T-helper 9 cell (primary cell): ENCODE measurements around the gene PLPP4.

Experiments
- DNase-seq: peaks from one replicate; pipeline ENCODE4 v3.0.0-alpha.2; 2020

PLPP4 gene

DNA sequence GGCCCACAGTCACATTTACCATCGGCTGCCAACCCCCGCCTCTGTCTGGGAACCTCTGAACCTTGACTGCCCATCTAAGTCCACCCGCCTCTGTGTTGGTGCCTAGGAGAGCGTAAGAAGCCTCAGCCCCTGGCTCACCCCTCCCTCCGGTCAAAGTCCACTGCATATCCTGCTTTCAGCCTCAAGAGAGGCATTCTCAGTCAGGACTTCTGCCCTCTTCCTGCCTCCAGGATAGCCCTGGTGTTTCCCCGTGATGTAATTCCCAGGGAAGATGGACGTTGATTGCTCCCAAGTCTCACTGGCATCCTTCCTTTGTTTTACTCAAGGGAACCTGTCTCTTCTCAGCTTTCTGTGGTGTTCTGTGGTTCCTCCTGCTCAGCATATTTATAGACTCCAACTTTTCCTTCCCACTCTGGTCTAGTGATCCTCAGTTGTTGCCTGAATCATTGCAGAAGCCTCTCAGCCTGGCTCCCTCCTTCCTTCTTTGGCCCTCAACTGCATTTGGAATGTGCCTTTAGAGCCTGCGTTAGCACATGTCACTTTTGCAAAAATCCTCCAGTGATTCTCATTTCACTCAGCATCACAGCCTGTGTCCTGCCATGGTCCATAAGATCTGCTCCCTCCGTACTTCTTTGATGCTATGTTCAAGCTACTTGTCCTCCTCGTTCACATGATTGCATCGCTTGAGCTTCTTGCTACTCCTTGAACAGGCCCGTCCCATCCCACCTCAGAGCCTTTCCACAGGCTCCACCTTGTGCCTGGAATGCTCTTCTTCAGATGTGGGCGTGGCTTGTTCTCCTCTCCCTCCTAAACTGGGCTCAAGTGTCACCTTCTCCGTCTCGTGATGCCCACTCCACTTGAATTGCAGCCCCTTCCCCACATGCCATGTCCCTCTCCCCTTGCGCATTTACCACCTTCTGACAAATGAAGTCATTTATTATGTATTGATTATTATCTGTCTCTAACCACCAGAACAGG, 124.2 kb downstream of the PLPP4 start:
- no peak for DNase-seq

DNA sequence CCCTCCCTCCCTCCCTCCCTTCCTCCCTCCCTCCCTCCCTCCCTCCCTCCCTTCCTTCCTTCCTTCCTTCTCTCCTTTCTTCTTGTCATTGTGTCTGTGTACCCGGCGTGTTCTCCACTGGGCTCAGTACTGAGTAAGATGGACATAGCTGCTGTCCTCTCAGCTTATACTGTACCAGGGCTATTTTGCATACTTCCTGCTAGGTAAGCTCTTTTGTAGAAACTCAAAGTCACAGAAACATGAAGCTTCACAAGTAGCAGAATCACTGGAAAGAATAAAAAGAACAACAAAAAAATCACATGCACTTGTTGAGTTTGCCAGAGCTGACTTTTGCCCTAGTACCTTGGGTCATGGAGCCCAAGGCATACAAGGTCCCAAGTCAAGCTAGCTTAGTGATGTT, 125.7 kb downstream of the PLPP4 start:
- DNase-seq, result no peak

DNA sequence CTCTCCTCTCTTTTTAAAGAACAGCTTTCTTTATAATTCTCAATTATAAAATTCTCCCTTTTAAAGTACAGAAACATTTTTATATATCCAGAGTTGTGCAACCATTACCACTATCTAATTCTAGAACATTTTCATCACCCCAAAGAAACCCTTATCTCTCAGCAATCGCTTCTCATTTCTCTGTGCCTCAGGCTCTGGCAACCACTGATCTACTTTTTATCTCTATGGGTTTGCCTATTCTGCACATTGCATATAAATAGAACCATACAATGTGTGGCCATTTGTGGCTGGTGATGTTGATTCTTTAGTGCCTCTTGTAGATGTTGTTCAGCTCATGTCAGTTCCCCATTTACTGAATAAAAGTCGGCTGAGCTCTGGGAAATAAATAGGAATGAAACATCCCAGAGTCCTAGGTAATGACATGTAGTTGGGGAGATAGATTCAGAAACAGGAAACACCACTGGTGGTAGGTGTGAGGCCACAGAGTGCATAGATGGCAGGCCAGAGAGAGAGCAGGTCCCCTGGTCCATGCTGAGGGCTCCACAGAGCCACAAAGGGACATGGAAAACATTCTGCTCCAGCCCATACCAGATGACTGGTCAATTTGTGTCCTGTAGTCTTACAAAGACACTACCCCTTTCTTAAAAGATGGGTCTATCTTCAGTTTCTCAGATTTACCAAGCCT, 126.5 kb downstream of the PLPP4 start:
- no peak for DNase-seq

DNA sequence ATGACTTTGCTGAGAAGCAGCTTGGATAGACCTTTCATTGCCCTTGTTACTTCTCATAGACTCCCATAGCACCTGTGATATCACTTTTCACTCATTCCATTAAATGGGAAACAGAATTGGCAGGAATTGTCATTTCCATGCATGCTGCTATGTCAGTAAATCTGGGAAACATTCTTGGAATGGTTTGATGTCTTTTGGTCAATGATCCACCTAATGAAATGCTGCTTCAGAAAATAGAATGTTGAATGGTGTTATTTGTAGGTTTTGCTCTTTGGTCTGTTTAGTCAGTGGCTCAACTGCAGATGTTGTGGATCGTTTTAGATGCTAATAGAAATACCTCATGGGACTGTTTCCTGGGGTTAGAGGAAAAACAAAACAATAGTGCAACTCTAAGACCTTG, 127.8 kb downstream of the PLPP4 start:
- no peak for DNase-seq

DNA sequence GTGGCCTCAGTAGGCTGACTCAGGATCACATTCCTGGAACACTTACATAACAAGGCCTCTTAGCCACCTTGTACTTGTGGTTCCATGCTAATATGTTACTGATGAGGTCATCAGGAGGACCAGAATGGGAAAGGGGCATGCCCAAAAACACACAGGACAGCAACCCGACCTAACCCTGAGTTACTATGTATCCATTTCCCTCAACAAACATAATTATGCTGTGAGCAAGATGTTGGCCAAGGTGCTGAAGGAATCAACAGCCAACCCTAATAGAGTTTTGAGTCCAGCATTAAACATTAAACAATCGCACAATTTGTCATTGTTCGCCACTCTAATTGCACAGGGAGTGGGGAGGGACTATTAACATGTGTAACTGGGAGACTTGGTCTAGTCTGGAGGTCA, 129.4 kb downstream of the PLPP4 start:
- no peak for DNase-seq

DNA sequence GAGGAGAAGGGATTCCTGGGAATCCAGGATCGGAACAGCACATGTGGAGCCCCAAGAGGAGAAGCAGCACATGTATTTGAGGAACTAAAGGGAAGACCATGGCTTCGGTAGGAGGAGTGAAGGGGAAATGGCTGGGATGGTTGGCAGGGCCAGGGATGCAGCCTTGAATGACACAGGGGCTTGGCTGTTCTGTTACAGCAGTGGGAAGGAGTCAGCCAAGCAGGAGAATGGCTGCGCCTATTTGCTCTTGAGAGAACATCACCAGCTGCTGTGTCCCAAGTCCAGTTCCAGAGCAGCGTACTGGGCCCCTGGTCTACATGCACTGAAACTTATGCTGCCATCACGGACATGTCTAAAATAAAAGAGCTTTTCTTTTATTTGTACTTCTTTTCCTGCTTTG, 130.0 kb downstream of the PLPP4 start:
- DNase-seq, result no peak

DNA sequence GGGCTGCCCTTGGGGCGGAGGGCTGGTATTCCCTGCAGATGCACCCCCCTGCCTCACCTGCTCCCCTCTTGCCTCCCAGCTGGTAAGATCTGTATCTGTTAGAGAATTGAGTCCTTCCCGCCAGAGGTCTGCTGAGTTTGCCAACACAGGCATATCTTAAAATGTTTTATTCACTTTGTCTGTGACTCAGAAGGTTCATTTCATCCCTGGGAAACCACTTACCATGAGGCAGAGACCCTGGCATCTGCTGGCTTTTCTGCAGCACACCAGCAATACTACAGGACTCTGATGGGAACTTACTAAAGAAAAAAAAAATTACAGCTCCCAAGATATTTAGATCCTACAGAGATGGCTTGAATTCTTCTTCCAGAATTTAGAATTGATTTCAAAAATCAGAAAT, 131.3 kb downstream of the PLPP4 start:
- DNase-seq, result no peak

DNA sequence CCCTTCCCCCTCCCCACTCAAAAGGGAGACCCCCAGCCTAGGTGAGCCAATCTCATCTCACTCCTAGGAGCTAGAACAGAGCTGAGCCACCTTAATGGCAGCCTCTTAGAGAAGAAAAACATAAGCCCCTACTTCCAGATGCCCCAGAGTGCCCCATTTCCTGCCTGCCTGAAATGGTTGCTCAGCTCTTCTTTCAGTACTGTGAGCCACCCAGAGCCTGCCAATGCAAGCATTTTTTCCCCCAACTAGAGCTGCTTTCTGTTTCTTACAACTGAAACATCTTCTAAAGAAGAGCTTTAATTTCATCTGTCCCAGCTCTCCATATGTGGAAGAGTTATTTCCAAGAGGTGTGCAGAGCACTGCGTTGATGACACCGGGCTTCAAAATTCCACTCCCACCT, 136.7 kb downstream of the PLPP4 start:
- no peak for DNase-seq

DNA sequence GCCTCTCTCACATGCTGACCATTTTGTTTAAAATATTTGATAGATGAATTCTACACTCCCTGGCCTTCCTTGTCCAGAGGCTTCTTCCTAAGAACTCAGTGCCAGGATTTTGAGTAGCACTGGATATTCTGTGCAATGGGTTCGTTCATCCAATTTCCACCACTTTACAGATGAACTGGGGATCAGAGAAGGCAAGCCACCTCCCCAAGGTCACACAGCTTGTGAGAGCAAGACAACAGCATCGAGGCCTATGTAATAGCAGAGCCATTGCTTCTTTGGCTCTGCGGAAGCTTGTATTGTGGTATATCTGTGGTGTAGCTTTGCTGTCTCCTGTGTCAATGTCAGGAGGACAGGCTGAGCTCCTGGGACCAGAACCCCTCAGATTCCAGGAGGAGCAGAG, 140.9 kb downstream of the PLPP4 start:
- DNase-seq, result no peak

DNA sequence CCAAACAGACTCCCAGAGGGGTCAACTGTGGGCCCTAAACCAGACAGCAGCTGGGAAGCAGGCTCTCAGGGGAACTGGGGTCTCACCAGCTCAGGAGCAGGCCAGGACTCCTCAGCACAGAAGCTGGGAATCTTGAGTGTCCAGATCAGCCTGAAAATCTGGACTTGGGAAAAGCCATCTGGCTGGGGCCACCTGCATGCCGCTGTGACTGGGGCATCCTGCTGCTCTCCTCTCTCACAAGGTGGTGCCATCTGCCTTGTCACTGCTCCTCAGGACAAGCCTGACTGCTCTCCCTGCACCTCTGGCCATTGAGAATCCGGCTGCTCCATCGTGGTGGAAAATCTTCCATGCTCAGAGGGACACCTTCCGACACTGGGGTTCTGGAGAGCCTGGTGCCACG, 141.4 kb downstream of the PLPP4 start:
- no peak for DNase-seq

DNA sequence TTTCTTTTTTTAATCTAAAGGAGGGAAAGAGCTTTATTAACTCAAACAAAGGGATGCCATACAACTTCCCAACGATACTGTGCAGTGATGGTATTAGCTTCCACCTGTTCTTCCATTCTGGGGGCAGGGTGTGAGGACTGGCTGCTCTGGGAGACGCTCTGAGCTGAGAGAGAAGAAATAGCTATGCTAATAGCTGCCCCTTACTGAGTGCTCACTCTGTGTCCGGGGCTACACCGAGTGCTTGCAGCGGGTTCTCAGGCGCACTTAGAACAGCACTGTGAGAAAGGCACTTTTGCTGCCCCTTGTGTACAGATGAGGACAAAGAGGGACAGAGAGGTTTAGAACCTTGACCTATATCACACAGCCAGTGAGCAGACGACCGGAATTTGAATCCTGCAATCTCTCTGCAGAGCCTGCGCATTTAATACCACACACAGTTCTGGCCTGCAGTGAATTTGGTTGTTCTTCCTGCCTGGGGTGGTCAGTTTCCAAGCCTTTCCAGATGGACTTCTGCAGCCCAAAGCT, 142.2 kb downstream of the PLPP4 start:
- DNase-seq, result no peak

DNA sequence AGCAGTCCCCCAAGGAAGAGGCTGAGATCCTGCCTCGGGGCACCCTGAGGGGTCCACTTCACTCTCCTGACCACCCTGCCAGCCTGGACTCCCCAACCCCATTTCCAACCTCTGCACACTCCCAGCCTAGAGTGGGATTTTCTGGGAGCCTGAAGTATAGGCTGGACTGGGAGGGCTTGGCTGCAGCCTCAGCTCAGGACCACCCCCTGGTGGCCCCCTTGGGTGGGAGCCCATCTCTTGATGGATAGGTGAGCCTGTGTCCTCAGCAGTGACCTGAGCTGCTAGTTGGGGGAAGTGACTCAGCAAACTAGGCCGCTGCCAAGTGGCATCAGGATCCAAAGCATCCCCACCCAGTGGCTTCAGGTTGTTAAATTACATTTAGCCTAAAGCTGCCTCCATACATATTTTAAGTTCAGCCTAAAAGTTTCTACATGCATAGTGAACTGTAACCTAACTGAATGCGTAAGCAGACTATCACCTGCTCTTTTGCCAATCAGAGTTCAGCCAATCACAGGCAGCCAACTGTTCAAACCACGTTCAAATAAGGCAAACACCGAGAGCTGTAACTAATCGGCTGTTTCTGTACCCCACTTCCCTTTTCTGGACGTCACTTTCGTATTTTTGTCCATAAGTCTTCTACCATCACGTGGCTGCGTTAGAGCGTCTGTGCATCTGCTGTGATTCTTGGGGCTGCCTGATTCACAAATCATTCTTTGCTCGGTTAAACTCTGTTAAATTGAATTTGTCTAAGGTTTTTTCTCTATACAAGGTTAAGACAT, 144.0 kb downstream of the PLPP4 start:
- no peak for DNase-seq

DNA sequence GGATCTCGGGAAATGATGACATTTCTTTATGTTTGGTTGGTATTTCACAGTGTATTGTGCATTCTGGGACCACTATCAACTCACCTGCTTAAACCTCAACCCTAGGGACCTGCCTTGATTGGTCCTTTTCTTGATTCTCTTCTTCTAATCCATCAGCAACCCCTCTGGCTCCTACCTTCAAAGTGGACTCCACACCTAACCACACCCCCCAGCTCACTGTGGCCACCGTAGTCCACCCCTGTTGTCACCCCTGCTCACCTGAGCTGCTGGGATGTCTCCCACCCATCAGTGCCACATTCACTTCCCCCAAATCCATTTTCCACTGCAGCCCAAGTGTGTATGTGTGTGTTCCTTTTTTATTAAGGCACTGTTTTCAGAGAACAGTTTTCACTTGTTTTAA, 145.0 kb downstream of the PLPP4 start:
- no peak for DNase-seq

DNA sequence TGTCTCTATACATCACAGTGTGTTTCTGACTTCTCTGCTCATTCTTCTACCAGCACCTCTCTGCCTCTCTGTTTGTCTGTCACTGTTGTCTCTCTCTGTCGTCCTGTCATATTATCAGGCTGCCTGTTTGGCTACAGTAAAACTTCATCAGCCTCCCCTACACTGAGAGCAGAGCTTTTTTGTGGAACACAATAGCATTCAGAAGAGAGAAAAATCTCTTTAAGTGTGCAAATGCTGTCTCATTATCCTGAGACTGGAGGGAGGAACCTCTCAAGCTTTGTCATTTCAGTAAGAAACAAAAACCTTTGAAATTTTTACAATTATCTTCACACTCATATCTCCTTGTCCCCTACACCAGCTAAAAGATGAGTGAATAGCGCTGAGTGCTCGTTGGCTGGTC, 148.4 kb downstream of the PLPP4 start:
- DNase-seq, result no peak

DNA sequence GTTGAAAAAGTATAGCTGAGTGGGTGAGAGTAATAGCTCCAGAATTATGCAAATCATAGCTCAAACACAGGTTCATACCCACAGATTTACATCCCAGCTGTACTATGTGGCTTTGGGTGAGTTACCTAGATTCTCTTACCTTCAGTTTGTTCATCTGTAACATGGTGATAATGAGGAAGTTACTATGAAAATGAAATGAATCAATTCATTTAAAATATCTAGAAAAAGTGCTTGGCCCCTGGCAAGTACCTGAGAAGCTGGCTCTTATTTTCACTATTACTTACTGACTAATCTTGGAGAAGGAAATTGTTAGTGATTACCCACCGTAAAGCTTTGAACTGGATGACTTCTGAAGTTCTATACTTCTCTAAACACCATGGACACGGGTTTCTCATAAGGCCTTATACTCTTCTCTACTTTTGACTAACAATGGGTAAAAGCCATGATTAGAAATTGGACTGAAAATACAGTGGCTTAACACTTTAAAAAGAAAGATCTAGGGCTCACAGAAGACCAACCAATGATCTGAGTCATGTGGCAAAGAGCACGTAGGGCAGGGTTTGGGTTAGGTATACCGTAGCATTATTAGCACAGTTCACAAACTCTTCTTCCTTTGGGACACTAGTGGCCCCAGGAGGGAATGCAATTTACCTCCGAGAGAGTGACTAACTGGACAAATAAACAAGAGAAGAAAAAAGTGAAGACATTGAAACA, 149.2 kb downstream of the PLPP4 start:
- DNase-seq, result no peak

DNA sequence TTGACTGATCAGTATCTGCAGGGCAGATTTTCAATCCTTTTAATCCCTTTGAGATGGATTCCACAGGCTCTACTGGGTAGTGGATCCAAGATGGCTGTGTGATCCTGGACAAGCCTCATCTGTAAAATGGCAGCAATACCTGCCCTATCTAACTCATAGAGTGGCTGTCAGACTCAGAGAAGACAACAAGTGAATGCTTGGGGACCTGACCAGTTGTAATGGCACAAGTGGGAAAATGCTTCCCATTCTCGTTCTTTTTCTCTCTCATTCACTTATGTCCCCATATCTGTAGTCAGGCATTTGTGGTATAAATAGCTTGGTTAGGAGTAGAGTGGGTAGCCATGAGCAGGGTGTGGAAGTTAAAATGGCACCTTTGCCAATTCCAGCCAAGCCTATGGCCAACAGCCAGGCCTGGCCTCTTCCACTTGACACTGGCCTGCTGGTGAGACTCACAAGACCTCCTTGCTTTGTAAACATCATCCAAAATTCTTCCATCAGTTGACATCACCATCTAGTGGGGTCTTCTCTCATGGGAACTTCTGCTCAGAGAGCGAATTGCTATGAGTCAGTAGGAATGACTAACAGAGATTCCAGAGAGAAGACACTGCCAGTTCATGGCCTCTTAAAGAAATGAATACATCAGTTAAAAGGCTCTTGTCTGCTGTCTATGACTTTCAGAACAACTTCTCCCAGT, 150.1 kb downstream of the PLPP4 start:
- no peak for DNase-seq

DNA sequence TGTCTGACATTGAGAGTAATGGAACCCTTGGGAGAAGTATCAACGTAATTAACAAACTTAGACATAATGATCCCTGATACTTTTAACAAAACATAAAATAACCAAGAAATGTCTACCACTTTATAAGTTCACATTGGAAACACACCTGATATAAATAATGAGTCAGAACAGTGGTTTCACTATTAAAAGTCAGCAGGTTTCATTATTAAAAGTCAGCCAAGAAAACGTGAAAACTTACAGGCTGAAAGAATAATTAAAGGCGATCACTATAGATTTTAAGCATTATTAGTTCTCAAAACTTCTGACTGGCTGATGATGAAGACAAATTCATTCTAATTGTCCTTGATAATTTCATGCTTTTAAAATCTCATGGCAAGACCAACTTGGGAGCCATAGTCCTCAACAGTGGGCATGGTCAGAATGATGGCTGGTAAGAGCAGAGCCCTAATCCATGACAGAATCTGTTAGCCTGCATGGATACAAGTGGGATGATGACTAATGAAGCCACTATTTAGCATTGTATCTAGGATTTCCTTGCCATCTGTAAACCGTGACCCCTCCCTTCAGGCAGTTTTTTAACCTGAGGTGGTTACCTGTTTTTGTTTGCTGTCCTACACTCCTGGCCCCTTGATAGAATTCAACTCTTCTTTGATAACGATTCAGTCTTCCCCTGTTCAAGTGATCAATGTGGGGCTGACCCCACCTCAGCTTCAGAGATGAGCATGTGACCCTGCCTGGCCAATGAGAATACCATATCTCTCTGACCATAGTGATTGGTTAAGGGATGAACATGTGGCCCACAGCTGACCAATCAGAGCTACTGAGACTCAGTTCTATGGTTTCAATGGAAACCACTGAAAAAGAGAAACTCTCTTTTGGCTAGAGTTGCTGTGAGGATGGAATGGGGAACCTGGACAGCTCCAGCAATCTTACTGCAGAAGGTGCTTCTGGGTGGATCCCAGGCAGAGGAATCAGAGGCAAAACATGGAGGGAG, 151.0 kb downstream of the PLPP4 start:
- no peak for DNase-seq

DNA sequence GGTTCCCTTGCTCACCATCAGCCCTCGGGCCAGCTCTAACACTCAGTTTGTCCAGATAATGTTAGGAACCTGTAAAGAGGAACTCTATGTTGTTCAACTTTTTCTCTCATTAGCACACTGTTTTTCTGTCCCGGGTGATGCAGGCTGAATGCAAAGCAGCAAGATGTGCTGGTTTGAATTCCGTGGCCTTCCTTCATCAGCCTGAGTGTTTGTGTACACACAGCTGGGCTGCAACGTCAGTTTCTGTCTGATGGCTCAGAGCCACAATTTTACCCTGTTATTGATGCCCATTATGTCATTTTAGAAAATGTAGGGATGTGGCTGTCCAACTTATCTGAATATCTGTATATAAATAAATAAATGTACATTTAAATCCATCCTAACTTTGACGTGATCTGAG, 152.0 kb downstream of the PLPP4 start:
- DNase-seq, result no peak

DNA sequence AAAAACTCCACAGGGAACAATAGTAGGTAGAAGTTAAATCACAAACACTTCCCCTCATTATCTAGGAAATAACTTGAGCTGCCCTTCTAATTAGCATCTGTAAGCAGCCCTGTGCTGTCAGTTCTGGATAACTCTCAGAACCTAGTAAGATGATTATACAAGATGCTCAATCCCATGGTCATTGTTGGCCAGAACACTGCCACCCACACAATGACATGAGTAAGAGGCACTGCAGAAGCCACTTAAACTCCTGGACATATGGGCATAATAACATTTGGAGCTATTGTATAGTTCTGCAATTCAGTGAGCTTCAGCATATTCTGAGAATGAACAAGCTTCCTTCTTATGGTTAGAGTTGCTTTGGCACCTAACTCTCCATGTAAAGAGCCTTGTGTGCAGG, 153.8 kb downstream of the PLPP4 start:
- no peak for DNase-seq

DNA sequence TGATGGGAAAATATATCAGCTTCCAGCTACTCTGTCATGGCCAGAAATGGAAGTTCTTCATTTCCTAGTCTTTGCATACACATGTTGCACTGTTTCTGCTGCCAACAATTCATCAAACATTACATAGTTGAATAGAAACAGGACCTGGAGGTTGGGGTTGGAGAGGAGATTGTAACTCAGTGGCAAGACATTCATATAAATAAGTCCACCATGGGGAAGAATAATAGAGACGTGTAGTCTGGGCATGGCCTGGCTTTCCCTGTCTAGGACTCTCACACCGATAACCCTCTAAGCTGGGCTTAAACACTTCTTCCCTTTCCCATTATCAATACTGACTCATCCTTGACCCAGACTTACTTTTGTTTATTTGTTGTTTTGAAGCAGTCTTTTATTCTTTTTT, 155.7 kb downstream of the PLPP4 start:
- no peak for DNase-seq

DNA sequence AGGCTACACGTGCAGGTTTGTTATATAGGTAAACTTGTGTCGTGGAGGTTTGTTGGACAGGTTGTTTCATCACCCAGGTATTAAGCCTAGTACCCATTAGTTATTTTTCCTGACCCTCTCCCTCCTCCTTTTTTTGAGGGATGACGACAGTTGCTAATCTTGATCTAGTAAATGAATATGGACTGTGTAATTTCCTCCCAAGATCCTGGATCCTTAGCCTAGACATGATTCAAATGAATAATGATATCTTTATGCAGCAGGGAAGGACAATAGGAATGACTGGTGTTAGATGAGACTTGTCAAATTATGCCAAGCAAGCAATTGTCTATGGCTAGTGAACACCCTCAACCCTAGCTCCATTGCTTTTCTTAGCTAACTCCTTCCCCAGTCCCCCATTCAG, 156.2 kb downstream of the PLPP4 start:
- no peak for DNase-seq
